Activated T-cell treated with anti-CD3 and anti-CD28 coated beads, Interleukin-2, amount 50 U/mL, for 24 hours (primary cell): Measurements from ENCODE around the gene ACTR1A.
A peak's percentile ranks its signal among the peaks of the same experiment; 100 is the strongest.
"Not testable (repeated sequence)": the region's sequence is repeated elsewhere in the genome, so short reads cannot be mapped to it uniquely, and the experiment has no call there.

ENCODE experiments used
- DNase-seq: peaks from one replicate; pipeline ENCODE4 v3.0.0-alpha.2; 2020
- H3K27ac Mint-ChIP-seq: 2 replicates; pipeline ENCODE4 v1.8.0; 2020; ENCODE audit warnings: mild to moderate bottlenecking, mixed read lengths
- H3K27me3 Mint-ChIP-seq: 2 replicates; pipeline ENCODE4 v1.8.0; 2020; ENCODE audit warnings: mixed read lengths
- H3K36me3 Mint-ChIP-seq: 2 replicates; pipeline ENCODE4 v1.8.0; 2020; ENCODE audit warnings: low read depth, mixed read lengths
- H3K4me1 Mint-ChIP-seq: 2 replicates; pipeline ENCODE4 v1.8.0; 2020; ENCODE audit warnings: low read depth, mixed read lengths
- H3K4me3 Mint-ChIP-seq: 2 replicates; pipeline ENCODE4 v1.8.0; 2020; ENCODE audit warnings: mild to moderate bottlenecking, moderate library complexity, mixed read lengths
- H3K9me3 Mint-ChIP-seq: 2 replicates; pipeline ENCODE4 v1.8.0; 2020; ENCODE audit warnings: mixed read lengths

Gene ACTR1A

GRCh38 chr10:102460836-102461186 lies 41.7 kb downstream of the ACTR1A start:
- H3K36me3 Mint-ChIP-seq: peaks cover 23% of the 10 kb centered on the region
- H3K27ac Mint-ChIP-seq: peak overlapping the region; percentile 74
- H3K4me3 Mint-ChIP-seq: peak overlapping the region; percentile 89
- no peaks in the 10 kb centered on the region for H3K27me3 Mint-ChIP-seq
- H3K9me3 Mint-ChIP-seq: no peaks in the 10 kb centered on the region
- H3K4me1 Mint-ChIP-seq: peaks cover 32% of the 10 kb centered on the region
- DNase-seq: no peak

GRCh38 chr10:102458656-102459055 lies 43.9 kb downstream of the ACTR1A start:
- no peak overlapping the region for H3K27ac Mint-ChIP-seq
- no peak for DNase-seq
- peaks cover 43% of the 10 kb centered on the region for H3K36me3 Mint-ChIP-seq
- H3K27me3 Mint-ChIP-seq: no peaks in the 10 kb centered on the region
- H3K4me3 Mint-ChIP-seq: no peak overlapping the region
- no peaks in the 10 kb centered on the region for H3K9me3 Mint-ChIP-seq
- H3K4me1 Mint-ChIP-seq: peaks cover 30% of the 10 kb centered on the region

- Mint-ChIP-seq H3K4me1 (peaks cover 35% of the 10 kb centered on the region), H3K27me3 (no peaks in the 10 kb centered on the region)
Measured at GRCh38 chr10:102457591-102458150, 44.8 kb downstream of the ACTR1A start.

GRCh38 chr10:102455893-102456471 lies 46.5 kb downstream of the ACTR1A start:
- Mint-ChIP-seq H3K27me3 (no peaks in the 10 kb centered on the region), H3K4me3 (no peak overlapping the region), H3K4me1 (peaks cover 31% of the 10 kb centered on the region), H3K9me3 (no peaks in the 10 kb centered on the region), H3K36me3 (peaks cover 65% of the 10 kb centered on the region), H3K27ac (peak overlapping the region; percentile 45)
- DNase-seq: no peak

More at GRCh38 chr10:102457591-102458150, 44.8 kb downstream of the ACTR1A start:
- Mint-ChIP-seq H3K9me3 (no peaks in the 10 kb centered on the region), H3K36me3 (peaks cover 53% of the 10 kb centered on the region), H3K4me3 (no peak overlapping the region), H3K27ac (no peak overlapping the region)
- no peak for DNase-seq

GRCh38 chr10:102454662-102455487 lies 47.6 kb downstream of the ACTR1A start:
- not testable (repeated sequence) for DNase-seq, H3K4me3 Mint-ChIP-seq, H3K9me3 Mint-ChIP-seq, H3K27me3 Mint-ChIP-seq
- Mint-ChIP-seq H3K36me3 (peaks cover 70% of the 10 kb centered on the region), H3K4me1 (peaks cover 28% of the 10 kb centered on the region), H3K27ac (peak overlapping the region; percentile 97)

GRCh38 chr10:102453502-102453901 lies 49.0 kb downstream of the ACTR1A start:
- Mint-ChIP-seq H3K27me3 (no peaks in the 10 kb centered on the region), H3K4me3 (peak overlapping the region; percentile 25), H3K4me1 (peaks cover 35% of the 10 kb centered on the region), H3K9me3 (no peaks in the 10 kb centered on the region), H3K27ac (peak overlapping the region; percentile 97), H3K36me3 (peaks cover 73% of the 10 kb centered on the region)
- DNase-seq: no peak

- DNase-seq: peak; percentile 71
- Mint-ChIP-seq H3K4me3 (peak overlapping the region; percentile 90), H3K36me3 (peaks cover 72% of the 10 kb centered on the region), H3K9me3 (no peaks in the 10 kb centered on the region), H3K4me1 (peaks cover 35% of the 10 kb centered on the region), H3K27ac (peak overlapping the region; percentile 97), H3K27me3 (no peaks in the 10 kb centered on the region)
Measured at GRCh38 chr10:102452672-102453340, 49.7 kb downstream of the ACTR1A start.

- peak within 1 kb of the TSS; percentile 94 for H3K4me3 Mint-ChIP-seq
- H3K27me3 Mint-ChIP-seq: no peaks in the 10 kb centered on the region
- no peaks in the 10 kb centered on the region for H3K9me3 Mint-ChIP-seq
- peak within 1 kb of the TSS; percentile 97 for H3K27ac Mint-ChIP-seq
- peaks cover 35% of the 10 kb centered on the region for H3K4me1 Mint-ChIP-seq
- DNase-seq: no peak
- peaks cover 59% of the 10 kb centered on the region for H3K36me3 Mint-ChIP-seq
Measured at GRCh38 chr10:102451105-102451969, 51.2 kb downstream of the ACTR1A start, which contains the start of gene C10orf95. C10orf95 (minus strand) TSS chr10:102451543; CDS start chr10:102451093, 450 bp downstream.

- Mint-ChIP-seq H3K4me1 (peaks cover 35% of the 10 kb centered on the region), H3K9me3 (no peaks in the 10 kb centered on the region), H3K4me3 (peak overlapping the region; percentile 94), H3K27me3 (no peaks in the 10 kb centered on the region), H3K27ac (peak overlapping the region; percentile 97), H3K36me3 (peaks cover 52% of the 10 kb centered on the region)
- peak; percentile 90 for DNase-seq
Measured at GRCh38 chr10:102450374-102451104, 52.0 kb downstream of the ACTR1A start.

GRCh38 chr10:102450124-102450373 lies 52.5 kb downstream of the ACTR1A start:
- peak overlapping the region; percentile 97 for H3K27ac Mint-ChIP-seq
- no peaks in the 10 kb centered on the region for H3K27me3 Mint-ChIP-seq
- H3K4me3 Mint-ChIP-seq: peak overlapping the region; percentile 94
- peaks cover 47% of the 10 kb centered on the region for H3K36me3 Mint-ChIP-seq
- DNase-seq: no peak
- H3K9me3 Mint-ChIP-seq: no peaks in the 10 kb centered on the region
- H3K4me1 Mint-ChIP-seq: peaks cover 35% of the 10 kb centered on the region

GRCh38 chr10:102449321-102450123 lies 53.0 kb downstream of the ACTR1A start:
- DNase-seq: peak; percentile 87
- H3K27ac Mint-ChIP-seq: peak overlapping the region; percentile 97
- peaks cover 42% of the 10 kb centered on the region for H3K36me3 Mint-ChIP-seq
- no peaks in the 10 kb centered on the region for H3K9me3 Mint-ChIP-seq
- no peaks in the 10 kb centered on the region for H3K27me3 Mint-ChIP-seq
- H3K4me1 Mint-ChIP-seq: peaks cover 37% of the 10 kb centered on the region
- peak overlapping the region; percentile 94 for H3K4me3 Mint-ChIP-seq

GRCh38 chr10:102444851-102445250 lies 57.7 kb downstream of the ACTR1A start:
- Mint-ChIP-seq H3K4me1 (peaks cover 11% of the 10 kb centered on the region), H3K4me3 (no peak overlapping the region), H3K27ac (no peak overlapping the region), H3K36me3 (peaks cover 2% of the 10 kb centered on the region), H3K9me3 (no peaks in the 10 kb centered on the region), H3K27me3 (no peaks in the 10 kb centered on the region)
- DNase-seq: no peak

- peak overlapping the region; percentile 52 for H3K4me3 Mint-ChIP-seq
- no peak for DNase-seq
- no peaks in the 10 kb centered on the region for H3K27me3 Mint-ChIP-seq
- peak overlapping the region; percentile 77 for H3K27ac Mint-ChIP-seq
- H3K36me3 Mint-ChIP-seq: peaks cover 25% of the 10 kb centered on the region
- H3K9me3 Mint-ChIP-seq: no peaks in the 10 kb centered on the region
- peaks cover 47% of the 10 kb centered on the region for H3K4me1 Mint-ChIP-seq
Measured at GRCh38 chr10:102438374-102438773, 64.1 kb downstream of the ACTR1A start.
